ENCODE data around the gene HCAR2.
"Not testable (repeated sequence)": the region's sequence is repeated elsewhere in the genome, so short reads cannot be mapped to it uniquely, and the experiment has no call there.

HCAR2 gene

DNA sequence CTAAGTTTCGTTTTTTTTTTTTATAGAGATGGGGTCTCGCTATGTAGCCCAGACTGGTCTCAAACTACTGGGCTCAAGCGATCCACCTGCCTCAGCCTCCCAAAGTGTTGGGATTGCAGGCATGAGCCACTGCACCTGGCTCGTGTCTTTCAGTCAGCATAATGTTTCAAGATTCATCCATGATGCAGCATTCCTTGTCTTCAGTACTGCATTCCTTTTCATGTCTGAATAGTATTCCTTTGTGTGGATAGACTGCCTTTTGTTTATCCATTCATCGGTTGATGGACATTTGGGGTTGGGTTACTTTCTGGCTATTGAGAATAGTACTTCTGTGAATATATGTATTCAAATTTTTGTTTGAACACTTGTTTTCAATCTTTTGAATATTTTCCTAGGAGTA lies 37.4 kb downstream of the HCAR2 start:
- DNase-seq (ENCODE audit: low read depth) = no peak

GRCh38 chr12:122665349-122665748 lies 37.8 kb downstream of the HCAR2 start:
- DNase-seq (ENCODE audit: low read depth) = no peak

- DNase-seq (ENCODE audit: low read depth) = no peak
These were observed 41.2 kb downstream of the HCAR2 start for GRCh38 chr12:122661938-122662337.

DNA sequence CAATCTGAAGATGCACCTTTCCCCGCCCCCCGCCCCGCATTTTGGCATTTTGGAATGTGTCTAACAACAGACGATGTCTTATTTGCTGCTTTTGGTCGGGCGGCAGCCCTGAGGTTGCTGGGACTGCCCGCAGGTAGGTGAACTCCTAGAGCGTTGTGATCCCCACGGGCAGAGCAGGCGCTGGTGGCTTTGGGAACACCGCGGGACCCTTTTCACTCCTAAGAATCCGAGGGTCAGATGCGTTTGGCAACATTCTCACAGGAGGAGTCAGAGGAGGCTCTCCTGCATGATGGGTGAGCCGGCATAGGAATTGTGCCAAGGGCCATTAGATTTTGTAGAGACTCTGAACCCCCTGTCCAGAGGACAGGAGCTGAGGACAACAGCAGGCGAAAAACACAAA lies 41.9 kb downstream of the HCAR2 start:
- DNase-seq (ENCODE audit: low read depth) = no peak

GRCh38 chr12:122659579-122659978 lies 43.6 kb downstream of the HCAR2 start:
- DNase-seq (ENCODE audit: low read depth) = no peak

GRCh38 chr12:122656298-122656697 lies 46.9 kb downstream of the HCAR2 start:
- no peak for DNase-seq (ENCODE audit: low read depth)

- not testable (repeated sequence) for DNase-seq (ENCODE audit: low read depth)
These were observed 49.9 kb downstream of the HCAR2 start for GRCh38 chr12:122653291-122653690.

DNA sequence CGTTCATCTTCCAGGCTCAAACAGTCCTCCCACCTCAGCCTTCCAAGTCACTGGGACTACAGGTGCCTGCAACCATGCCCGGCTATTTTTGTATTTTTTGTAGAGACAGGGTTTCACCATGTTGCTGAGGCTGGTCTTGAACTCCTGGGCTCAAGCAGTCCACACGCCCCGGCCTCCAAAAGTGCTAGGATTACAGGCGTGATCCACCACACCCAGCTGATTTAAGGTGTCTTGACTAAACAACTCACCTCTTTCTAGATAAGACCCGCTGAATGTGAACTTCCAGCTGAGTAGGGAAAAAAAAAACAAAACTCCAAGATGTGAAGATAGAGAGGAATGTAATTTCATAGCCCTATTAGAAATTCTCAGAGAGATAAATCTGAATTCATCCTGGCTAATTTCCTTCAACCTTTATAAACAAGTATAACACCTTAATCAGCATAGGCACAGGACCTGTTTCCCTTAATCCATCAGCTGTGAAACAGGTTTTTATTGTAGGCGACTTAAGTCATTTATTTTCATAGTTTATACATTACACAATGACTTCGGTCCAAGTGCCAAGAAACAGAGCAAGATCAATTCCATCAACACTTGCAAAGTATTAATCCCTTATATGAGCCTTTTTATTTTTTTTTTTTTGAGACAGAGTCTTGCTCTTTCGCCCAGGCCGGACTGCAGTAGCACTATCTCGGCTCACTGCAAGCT lies 51.5 kb downstream of the HCAR2 start:
- no peak for DNase-seq (ENCODE audit: low read depth)

Data from stromal cell of bone marrow (primary cell).